Endothelial cell of umbilical vein (primary cell): ENCODE measurements around the gene KCNK10.

ENCODE experiments used
- EZH2 ChIP-seq: IDR thresholded peaks from 2 replicates; pipeline ENCODE4 v1.6.1; 2012; ENCODE audit warnings: borderline replicate concordance, low read depth, mild to moderate bottlenecking, moderate library complexity, low read length, inconsistent platforms; ENCODE audit not compliant: severe bottlenecking
- FOS ChIP-seq: IDR thresholded peaks from 2 replicates; pipeline ENCODE4 v1.6.1; 2011; ENCODE audit warnings: mild to moderate bottlenecking, low read length, moderate library complexity, borderline replicate concordance; ENCODE audit not compliant: insufficient read depth
- JUN ChIP-seq: IDR thresholded peaks from 2 replicates; pipeline ENCODE4 v1.6.1; 2011; ENCODE audit warnings: borderline replicate concordance, low read depth; ENCODE audit not compliant: insufficient read length, insufficient read depth
- MYC ChIP-seq: IDR thresholded peaks from one replicate; pipeline ENCODE4 v1.6.1; 2011; ENCODE audit warnings: mild to moderate bottlenecking, low read depth, low read length
- POLR2A ChIP-seq: IDR thresholded peaks from 2 replicates; pipeline ENCODE4 v1.6.1; 2012; ENCODE audit warnings: low read depth, mild to moderate bottlenecking, control low read depth, low read length
- POLR2AphosphoS5 ChIP-seq: IDR thresholded peaks from 2 replicates; pipeline ENCODE4 v1.6.1; 2012; ENCODE audit warnings: low read depth, mild to moderate bottlenecking, control low read depth, low read length, moderate library complexity; ENCODE audit not compliant: insufficient read depth
- TF ChIP-seq, protein P1 (sequence below), 2 donors: IDR thresholded peaks; 1 replicate in 1 of 2; 2 replicates in 1 of 2; pipeline ENCODE4 v1.5.1; 2011; ENCODE audit warnings: low read length in 2 of 2, mild to moderate bottlenecking in 2 of 2, moderate library complexity in 2 of 2, control low read depth in 1 of 2, inconsistent platforms in 1 of 2, low read depth in 1 of 2; ENCODE audit not compliant: insufficient read depth in 1 of 2; ENCODE audit errors: extremely low read depth in 1 of 2
- TF ChIP-seq, protein P2 (sequence below): IDR thresholded peaks from 2 replicates; pipeline ENCODE4 v1.6.1; 2011; ENCODE audit not compliant: insufficient read depth, insufficient read length

DNA sequence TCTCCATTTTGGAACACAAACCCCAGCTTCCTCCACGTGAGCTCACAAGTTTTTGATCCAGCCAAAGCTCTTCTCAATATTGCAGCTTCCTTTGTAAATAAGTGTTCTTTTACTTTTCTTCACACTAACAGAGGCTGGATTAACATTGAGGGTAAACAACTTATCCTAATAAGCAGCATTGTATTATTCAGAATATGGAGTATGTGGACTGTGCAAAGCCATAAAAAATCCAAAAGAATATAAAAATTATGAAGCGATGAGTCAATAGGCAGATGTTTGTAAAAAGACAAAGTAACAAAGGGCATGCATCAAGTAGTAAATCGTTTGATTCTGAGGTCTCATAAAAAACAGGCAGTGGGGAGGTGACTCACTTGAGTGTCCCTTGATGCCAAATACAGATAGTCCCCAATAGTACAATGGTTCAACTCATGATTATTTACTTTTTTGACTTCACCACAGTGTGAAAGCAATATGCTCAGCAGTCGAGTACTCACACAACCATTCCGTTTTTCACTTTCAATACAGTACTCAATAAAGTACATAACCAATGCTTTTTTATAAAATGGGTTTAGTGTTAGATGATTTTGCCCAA is 23.1 kb upstream of the KCNK10 start:
- TF ChIP-seq, protein P1, sequence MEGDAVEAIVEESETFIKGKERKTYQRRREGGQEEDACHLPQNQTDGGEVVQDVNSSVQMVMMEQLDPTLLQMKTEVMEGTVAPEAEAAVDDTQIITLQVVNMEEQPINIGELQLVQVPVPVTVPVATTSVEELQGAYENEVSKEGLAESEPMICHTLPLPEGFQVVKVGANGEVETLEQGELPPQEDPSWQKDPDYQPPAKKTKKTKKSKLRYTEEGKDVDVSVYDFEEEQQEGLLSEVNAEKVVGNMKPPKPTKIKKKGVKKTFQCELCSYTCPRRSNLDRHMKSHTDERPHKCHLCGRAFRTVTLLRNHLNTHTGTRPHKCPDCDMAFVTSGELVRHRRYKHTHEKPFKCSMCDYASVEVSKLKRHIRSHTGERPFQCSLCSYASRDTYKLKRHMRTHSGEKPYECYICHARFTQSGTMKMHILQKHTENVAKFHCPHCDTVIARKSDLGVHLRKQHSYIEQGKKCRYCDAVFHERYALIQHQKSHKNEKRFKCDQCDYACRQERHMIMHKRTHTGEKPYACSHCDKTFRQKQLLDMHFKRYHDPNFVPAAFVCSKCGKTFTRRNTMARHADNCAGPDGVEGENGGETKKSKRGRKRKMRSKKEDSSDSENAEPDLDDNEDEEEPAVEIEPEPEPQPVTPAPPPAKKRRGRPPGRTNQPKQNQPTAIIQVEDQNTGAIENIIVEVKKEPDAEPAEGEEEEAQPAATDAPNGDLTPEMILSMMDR (IDR thresholded peaks at IDR 0.05; ENCODE audit: extremely low read depth in 1 of 2, insufficient read depth in 1 of 2, low read depth in 1 of 2, low read length in 2 of 2), result no peak
- TF ChIP-seq POLR2A, result no peak
- no peak for TF ChIP-seq POLR2AphosphoS5
- TF ChIP-seq FOS, result no peak
- TF ChIP-seq, protein P2, sequence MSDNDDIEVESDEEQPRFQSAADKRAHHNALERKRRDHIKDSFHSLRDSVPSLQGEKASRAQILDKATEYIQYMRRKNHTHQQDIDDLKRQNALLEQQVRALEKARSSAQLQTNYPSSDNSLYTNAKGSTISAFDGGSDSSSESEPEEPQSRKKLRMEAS, result no peak
- no peak for TF ChIP-seq MYC
- TF ChIP-seq JUN, result no peak
- TF ChIP-seq EZH2, result no peak
